Keratinocyte (primary cell): ENCODE results near the gene ATP8A2. TPM values are rescaled to one million over a fixed set of nuclear protein-coding genes. Genes with fewer than 3 reads are reported as not detected.

Source experiments
- DNase-seq: peaks from one replicate; pipeline ENCODE4 v3.0.0-alpha.2; 2011; ENCODE audit warnings: low read depth, missing footprints, low spot score
- FAIRE-seq: peaks from 2 replicates; lab custom pipeline; 2011; peaks lifted over from hg19 to GRCh38; lab: Jason Lieb, UNC
- H2AFZ ChIP-seq: 2 replicates; pipeline ENCODE4 v1.6.0; 2012; ENCODE audit warnings: low read length, control low read depth, inconsistent platforms; ENCODE audit not compliant: control insufficient read depth
- H3K27ac ChIP-seq: 2 replicates; pipeline ENCODE4 v1.5.1; 2011; ENCODE audit warnings: low read length; ENCODE audit not compliant: control insufficient read depth, insufficient read depth
- H3K27me3 ChIP-seq: 3 replicates; pipeline ENCODE4 v1.6.0; 2011; ENCODE audit warnings: low read length; ENCODE audit not compliant: control insufficient read depth, insufficient read depth; ENCODE audit errors: extremely low read depth
- H3K36me3 ChIP-seq, 2 experiments: 2 replicates in 1 of 2; 3 replicates in 1 of 2; pipeline ENCODE4 v1.5.1; 2011; ENCODE audit warnings: low read length in 2 of 2, mild to moderate bottlenecking in 1 of 2; ENCODE audit not compliant: control insufficient read depth in 2 of 2, insufficient read depth in 2 of 2; ENCODE audit errors: extremely low read depth in 1 of 2
- H3K4me1 ChIP-seq: 3 replicates; pipeline ENCODE4 v1.5.1; 2011; ENCODE audit warnings: low read length; ENCODE audit not compliant: control insufficient read depth, insufficient read depth; ENCODE audit errors: extremely low read depth
- H3K4me2 ChIP-seq: 3 replicates; pipeline ENCODE4 v1.6.0; 2011; ENCODE audit warnings: low read depth, low read length; ENCODE audit not compliant: control insufficient read depth, insufficient read depth; ENCODE audit errors: extremely low read depth
- H3K4me3 ChIP-seq, 3 experiments: fragments of 200-600 bp in 1 of 3; sonication (generic) in 1 of 3; 2 replicates in 2 of 3; 3 replicates in 1 of 3; pipeline ENCODE4 v1.5.1; 2011 to 2016; ENCODE audit warnings: low read length in 3 of 3, mild to moderate bottlenecking in 3 of 3, control low read depth in 2 of 3, inconsistent platforms in 1 of 3, low read depth in 1 of 3, mixed read lengths in 1 of 3, mixed run types in 1 of 3, moderate library complexity in 1 of 3; ENCODE audit not compliant: control insufficient read depth in 2 of 3, insufficient read depth in 2 of 3; ENCODE audit errors: extremely low read depth in 1 of 3
- H3K79me2 ChIP-seq: 2 replicates; pipeline ENCODE4 v1.6.0; 2012; ENCODE audit warnings: low read length; ENCODE audit not compliant: control insufficient read depth, insufficient read depth
- H3K9ac ChIP-seq: 3 replicates; pipeline ENCODE4 v1.6.0; 2011; ENCODE audit warnings: low read length; ENCODE audit not compliant: control insufficient read depth, insufficient read depth; ENCODE audit errors: extremely low read depth
- H3K9me1 ChIP-seq: 3 replicates; pipeline ENCODE4 v1.6.0; 2011; ENCODE audit warnings: low read length; ENCODE audit not compliant: control insufficient read depth, insufficient read depth; ENCODE audit errors: extremely low read depth
- H3K9me3 ChIP-seq: 2 replicates; pipeline ENCODE4 v1.5.1; 2012; ENCODE audit warnings: low read depth, low read length; ENCODE audit not compliant: control insufficient read depth
- H4K20me1 ChIP-seq: 3 replicates; pipeline ENCODE4 v1.6.0; 2011; ENCODE audit warnings: low read length; ENCODE audit not compliant: control insufficient read depth, insufficient read depth; ENCODE audit errors: extremely low read depth
- EZH2 ChIP-seq: IDR thresholded peaks from one replicate; pipeline ENCODE4 v1.6.1; 2012; ENCODE audit warnings: inconsistent platforms, mild to moderate bottlenecking, low read length, moderate library complexity
- dilution Hi-C: fragments of 300-500 bp; cut with MboI; formaldehyde crosslinking; loops from one replicate; pipeline ENCODE4 v1.7.0; 2020; ENCODE audit warnings: low sequenced_read_pairs; ENCODE audit not compliant: extremely low pct_ligation_motif_present
- polyA plus RNA-seq, 5 experiments: library from polyadenylated mRNA; depleted of rRNA in 3 of 5; stranded (reverse) in 3 of 5; stranded (forward) in 1 of 5; unstranded in 1 of 5; fragments of >200 nt; gene quantifications; 1 replicate in 1 of 5; 2 replicates in 3 of 5; 3 replicates in 1 of 5; pipeline versions ENCODE4 v1.2.1 to v1.2.3, GENCODE V29; 2011 to 2012; ENCODE audit warnings: missing spikeins in 2 of 5, low read depth in 1 of 5, low replicate concordance in 1 of 5
- TF ChIP-seq, protein P1 (sequence below), 3 experiments: IDR thresholded peaks in 1 of 3; conservative IDR thresholded peaks in 1 of 3; optimal IDR thresholded peaks in 1 of 3; 2 replicates in 2 of 3; 3 replicates in 1 of 3; pipeline versions ENCODE3 to v1.5.1; 2011; ENCODE audit warnings: low read length in 3 of 3, mild to moderate bottlenecking in 3 of 3, moderate library complexity in 2 of 3, control low read depth in 1 of 3, inconsistent platforms in 1 of 3; ENCODE audit not compliant: insufficient read depth in 2 of 3; ENCODE audit errors: extremely low read depth in 1 of 3

The ATP8A2 gene
- polyA plus RNA-seq, 1 donor (not counting 4 experiments of a cell fraction or from before 2014, with no cell fraction given): 0.16 TPM

DNA sequence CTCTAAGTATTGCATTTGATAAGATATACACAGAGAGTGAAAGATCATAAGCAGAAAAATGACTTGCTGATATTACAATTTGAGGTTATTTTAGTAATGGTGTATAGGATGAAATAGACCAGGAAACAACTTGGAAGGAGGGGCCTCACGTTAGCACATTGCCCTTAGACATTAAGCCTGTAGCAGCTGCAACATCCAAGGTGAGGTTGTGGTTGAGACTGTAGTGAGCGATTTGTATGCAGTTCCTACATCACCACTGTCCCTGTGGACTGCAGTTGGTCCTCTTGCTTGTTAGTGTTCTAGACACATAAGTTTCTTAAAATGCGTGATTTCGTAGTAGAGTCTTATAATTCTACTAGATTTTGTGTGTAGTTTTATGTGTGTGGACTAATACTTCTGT lies 311.3 kb downstream of the ATP8A2 start:
- Histone ChIP-seq H3K36me3 (no peaks in the 10 kb centered on the region), H3K4me1 (no peaks in the 10 kb centered on the region), H3K27me3 (no peaks in the 10 kb centered on the region), H3K9ac (no peak overlapping the region), H2AFZ (no peak overlapping the region), H3K9me1 (no peaks in the 10 kb centered on the region), H3K79me2 (no peaks in the 10 kb centered on the region), H3K9me3 (no peaks in the 10 kb centered on the region), H3K4me2 (no peak overlapping the region), H3K27ac (no peak overlapping the region), H3K4me3 (no peak overlapping the region), H4K20me1 (no peaks in the 10 kb centered on the region)
- dilution Hi-C loops: no loop called here
- FAIRE-seq (no peak), DNase-seq (no peak)
- TF ChIP-seq EZH2: no peak
- TF ChIP-seq, protein P1, sequence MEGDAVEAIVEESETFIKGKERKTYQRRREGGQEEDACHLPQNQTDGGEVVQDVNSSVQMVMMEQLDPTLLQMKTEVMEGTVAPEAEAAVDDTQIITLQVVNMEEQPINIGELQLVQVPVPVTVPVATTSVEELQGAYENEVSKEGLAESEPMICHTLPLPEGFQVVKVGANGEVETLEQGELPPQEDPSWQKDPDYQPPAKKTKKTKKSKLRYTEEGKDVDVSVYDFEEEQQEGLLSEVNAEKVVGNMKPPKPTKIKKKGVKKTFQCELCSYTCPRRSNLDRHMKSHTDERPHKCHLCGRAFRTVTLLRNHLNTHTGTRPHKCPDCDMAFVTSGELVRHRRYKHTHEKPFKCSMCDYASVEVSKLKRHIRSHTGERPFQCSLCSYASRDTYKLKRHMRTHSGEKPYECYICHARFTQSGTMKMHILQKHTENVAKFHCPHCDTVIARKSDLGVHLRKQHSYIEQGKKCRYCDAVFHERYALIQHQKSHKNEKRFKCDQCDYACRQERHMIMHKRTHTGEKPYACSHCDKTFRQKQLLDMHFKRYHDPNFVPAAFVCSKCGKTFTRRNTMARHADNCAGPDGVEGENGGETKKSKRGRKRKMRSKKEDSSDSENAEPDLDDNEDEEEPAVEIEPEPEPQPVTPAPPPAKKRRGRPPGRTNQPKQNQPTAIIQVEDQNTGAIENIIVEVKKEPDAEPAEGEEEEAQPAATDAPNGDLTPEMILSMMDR (optimal IDR thresholded peaks at IDR 0.05 in 1 of 3, IDR thresholded peaks at IDR 0.05 in 1 of 3, conservative IDR thresholded peaks at IDR 0.05 in 1 of 3; ENCODE audit: extremely low read depth in 1 of 3, insufficient read depth in 2 of 3, low read length in 3 of 3): no peak

DNA sequence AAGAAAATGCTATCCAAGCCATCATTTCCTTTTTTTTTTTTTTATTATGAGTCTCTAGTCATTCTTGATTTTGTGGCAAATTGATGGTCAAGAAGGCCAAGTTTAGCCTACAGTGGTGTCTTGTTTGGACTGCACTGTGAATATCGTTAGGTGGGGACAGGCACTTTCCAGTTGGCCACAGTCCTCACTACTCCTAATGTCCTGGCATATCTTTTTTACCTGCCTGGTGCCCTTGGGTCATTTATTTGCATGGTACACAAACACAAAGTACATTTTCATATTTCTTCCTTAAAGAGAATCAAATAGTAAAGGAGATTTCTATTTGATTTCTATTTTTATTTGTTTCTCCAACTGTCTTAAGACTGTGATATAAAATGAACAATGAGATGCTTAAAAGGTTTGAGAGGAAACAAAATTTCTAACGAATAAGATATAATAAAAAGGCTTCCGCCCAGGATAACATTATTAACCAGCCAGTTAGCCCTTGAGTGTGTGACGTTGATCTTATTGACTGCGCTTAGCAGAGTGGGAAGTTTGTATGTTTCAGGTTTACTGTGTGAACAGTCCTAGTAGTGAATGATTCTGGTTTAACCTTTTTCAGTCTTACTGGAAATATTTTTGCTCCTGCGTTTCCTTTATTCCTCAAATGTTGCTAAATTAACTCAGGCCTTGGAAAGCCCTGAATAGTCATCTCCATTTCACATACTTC lies 312.0 kb downstream of the ATP8A2 start:
- no peaks in the 10 kb centered on the region for H4K20me1 ChIP-seq
- H3K79me2 ChIP-seq: no peaks in the 10 kb centered on the region
- H3K4me1 ChIP-seq: no peaks in the 10 kb centered on the region
- TF ChIP-seq, protein P1 (optimal IDR thresholded peaks at IDR 0.05 in 1 of 3, IDR thresholded peaks at IDR 0.05 in 1 of 3, conservative IDR thresholded peaks at IDR 0.05 in 1 of 3; ENCODE audit: extremely low read depth in 1 of 3, insufficient read depth in 2 of 3, low read length in 3 of 3): no peak
- no peak for TF ChIP-seq EZH2
- no peaks in the 10 kb centered on the region for H3K27me3 ChIP-seq
- dilution Hi-C loops: no loop called here
- no peak overlapping the region for H3K27ac ChIP-seq
- no peak overlapping the region for H3K4me2 ChIP-seq
- FAIRE-seq (no peak), DNase-seq (no peak)
- H2AFZ ChIP-seq: no peak overlapping the region
- no peaks in the 10 kb centered on the region for H3K9me3 ChIP-seq
- no peak overlapping the region for H3K4me3 ChIP-seq
- no peaks in the 10 kb centered on the region for H3K36me3 ChIP-seq
- no peak overlapping the region for H3K9ac ChIP-seq
- H3K9me1 ChIP-seq: no peaks in the 10 kb centered on the region
